KMS-11 (cell line): ENCODE measurements around the gene ARHGAP27.

Experiments
- H2AFZ ChIP-seq: fragments of 200-600 bp; sonication (generic); 2 replicates; pipeline ENCODE4 v1.6.1; 2016; ENCODE audit warnings: antibody characterized with exemption, mixed run types, low read depth
- H3K27ac ChIP-seq: fragments of 200-600 bp; sonication (generic); 2 replicates; pipeline ENCODE4 v1.6.1; 2016; ENCODE audit warnings: mild to moderate bottlenecking, mixed run types
- H3K27me3 ChIP-seq: fragments of 200-600 bp; sonication (generic); 2 replicates; pipeline ENCODE4 v1.6.1; 2017; ENCODE audit warnings: mild to moderate bottlenecking, low read depth, mixed run types, moderate library complexity; ENCODE audit not compliant: insufficient read depth
- H3K36me3 ChIP-seq: fragments of 200-600 bp; sonication (generic); 2 replicates; pipeline ENCODE4 v1.6.1; 2017; ENCODE audit warnings: mild to moderate bottlenecking, mixed run types; ENCODE audit not compliant: insufficient read depth
- H3K4me1 ChIP-seq: fragments of 200-600 bp; sonication (generic); 2 replicates; pipeline ENCODE4 v1.6.1; 2016; ENCODE audit warnings: mild to moderate bottlenecking, low read depth, mixed run types; ENCODE audit not compliant: poor library complexity, severe bottlenecking
- H3K4me2 ChIP-seq: fragments of 200-600 bp; sonication (generic); 2 replicates; pipeline ENCODE4 v1.7.0; 2016; ENCODE audit warnings: mild to moderate bottlenecking, mixed run types
- H3K4me3 ChIP-seq: fragments of 200-600 bp; sonication (generic); IDR thresholded peaks from 2 replicates; pipeline ENCODE4 v1.6.1; 2017; ENCODE audit warnings: low read depth, low read length, mixed read lengths; ENCODE audit not compliant: insufficient read depth
- H3K79me2 ChIP-seq: fragments of 200-600 bp; sonication (generic); 2 replicates; pipeline ENCODE4 v1.6.1; 2016; ENCODE audit warnings: low read depth, mixed run types; ENCODE audit not compliant: insufficient read depth
- H3K9ac ChIP-seq: fragments of 200-600 bp; sonication (generic); 2 replicates; pipeline ENCODE4 v1.6.1; 2016; ENCODE audit warnings: mild to moderate bottlenecking, mixed run types
- H4K20me1 ChIP-seq: fragments of 200-600 bp; sonication (generic); 2 replicates; pipeline ENCODE4 v1.6.1; 2016; ENCODE audit warnings: mild to moderate bottlenecking, mixed run types; ENCODE audit not compliant: insufficient read depth
- TF ChIP-seq, protein P1 (sequence below): fragments of 200-600 bp; sonication (generic); conservative IDR thresholded peaks from 2 replicates; pipeline ENCODE4 v1.6.1; 2017; ENCODE audit warnings: low read depth, mild to moderate bottlenecking, antibody characterized with exemption, low read length, moderate library complexity, mixed read lengths

The ARHGAP27 gene

DNA sequence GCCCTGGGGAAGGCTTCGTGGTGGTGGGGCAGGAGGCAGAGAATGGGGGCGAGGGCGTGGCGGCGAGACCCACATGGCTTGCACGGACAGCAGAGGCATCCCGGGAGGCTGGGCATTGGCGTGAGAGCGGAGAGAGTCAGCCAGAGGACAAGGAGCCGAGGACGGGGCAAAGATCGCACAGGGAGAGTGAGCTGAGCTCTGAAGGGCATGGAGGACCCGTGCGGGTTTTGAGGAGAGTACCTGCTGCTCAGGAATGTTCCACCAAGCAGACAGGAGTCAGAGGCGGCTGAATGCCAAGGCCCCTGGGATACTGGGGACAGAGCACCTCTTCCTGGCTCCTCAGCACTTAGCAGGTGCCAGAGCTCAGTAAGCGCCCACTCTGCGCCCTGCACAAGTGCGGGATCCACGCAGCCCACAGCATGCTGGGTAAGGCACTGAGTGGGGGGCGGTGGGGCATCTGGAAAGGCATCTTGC, 47.8 kb downstream of the ARHGAP27 start:
- Histone ChIP-seq H3K4me2 (peak overlapping the region; percentile 7; the same call in 1 of the 2 replicates), H3K27ac (no peak overlapping the region), H3K79me2 (no peaks in the 10 kb centered on the region), H3K9ac (no peak overlapping the region), H3K36me3 (no peaks in the 10 kb centered on the region), H3K4me1 (peaks cover 23% of the 10 kb centered on the region), H3K4me3 (no peak overlapping the region), H3K27me3 (no peaks in the 10 kb centered on the region), H4K20me1 (no peaks in the 10 kb centered on the region), H2AFZ (peak overlapping the region; percentile 78; the same call in 1 of the 2 replicates)
- TF ChIP-seq, protein P1, sequence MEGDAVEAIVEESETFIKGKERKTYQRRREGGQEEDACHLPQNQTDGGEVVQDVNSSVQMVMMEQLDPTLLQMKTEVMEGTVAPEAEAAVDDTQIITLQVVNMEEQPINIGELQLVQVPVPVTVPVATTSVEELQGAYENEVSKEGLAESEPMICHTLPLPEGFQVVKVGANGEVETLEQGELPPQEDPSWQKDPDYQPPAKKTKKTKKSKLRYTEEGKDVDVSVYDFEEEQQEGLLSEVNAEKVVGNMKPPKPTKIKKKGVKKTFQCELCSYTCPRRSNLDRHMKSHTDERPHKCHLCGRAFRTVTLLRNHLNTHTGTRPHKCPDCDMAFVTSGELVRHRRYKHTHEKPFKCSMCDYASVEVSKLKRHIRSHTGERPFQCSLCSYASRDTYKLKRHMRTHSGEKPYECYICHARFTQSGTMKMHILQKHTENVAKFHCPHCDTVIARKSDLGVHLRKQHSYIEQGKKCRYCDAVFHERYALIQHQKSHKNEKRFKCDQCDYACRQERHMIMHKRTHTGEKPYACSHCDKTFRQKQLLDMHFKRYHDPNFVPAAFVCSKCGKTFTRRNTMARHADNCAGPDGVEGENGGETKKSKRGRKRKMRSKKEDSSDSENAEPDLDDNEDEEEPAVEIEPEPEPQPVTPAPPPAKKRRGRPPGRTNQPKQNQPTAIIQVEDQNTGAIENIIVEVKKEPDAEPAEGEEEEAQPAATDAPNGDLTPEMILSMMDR: no peak

DNA sequence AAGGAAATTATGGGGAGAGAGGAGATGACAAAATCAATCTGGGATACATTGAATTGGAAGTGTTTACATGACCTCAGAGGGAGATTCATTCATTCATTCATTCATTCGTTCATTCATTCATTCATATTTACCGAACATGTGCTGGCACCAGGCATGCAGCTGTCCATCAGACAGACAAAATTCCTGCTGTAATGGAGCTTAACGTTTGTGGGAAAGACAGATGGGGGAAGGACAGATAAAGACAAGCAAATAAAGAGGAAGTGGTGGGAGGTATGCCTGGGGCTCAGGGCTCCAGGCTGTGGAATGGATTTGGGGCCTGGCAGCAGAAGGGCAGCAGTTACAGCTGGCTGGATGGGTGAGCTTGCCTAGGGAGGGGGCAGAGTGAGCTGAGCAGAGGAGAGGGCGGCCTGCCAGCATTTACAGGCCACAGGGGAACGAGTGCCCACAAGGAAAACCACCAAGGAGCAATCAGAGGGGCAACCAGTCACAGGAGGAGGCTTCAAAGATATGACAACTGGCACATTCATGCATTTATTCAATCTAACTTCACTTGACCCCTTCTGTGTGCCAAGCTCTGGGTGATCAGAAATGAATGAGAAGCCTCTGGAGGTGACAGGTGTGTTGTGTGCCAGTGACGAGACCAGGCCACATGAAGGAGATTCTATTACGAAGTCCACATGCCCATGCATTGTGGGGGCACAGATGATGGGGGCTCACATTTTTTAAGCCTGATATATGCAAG, 48.5 kb downstream of the ARHGAP27 start:
- Histone ChIP-seq H3K4me2 (no peak overlapping the region), H4K20me1 (no peaks in the 10 kb centered on the region), H3K79me2 (no peaks in the 10 kb centered on the region), H3K9ac (no peak overlapping the region), H3K4me3 (no peak overlapping the region), H3K4me1 (peaks cover 23% of the 10 kb centered on the region), H2AFZ (no peak overlapping the region), H3K36me3 (no peaks in the 10 kb centered on the region), H3K27ac (no peak overlapping the region), H3K27me3 (no peaks in the 10 kb centered on the region)
- TF ChIP-seq, protein P1: no peak

- no peak overlapping the region for H3K4me3 ChIP-seq
- H3K36me3 ChIP-seq: no peaks in the 10 kb centered on the region
- H3K27me3 ChIP-seq: no peaks in the 10 kb centered on the region
- H3K79me2 ChIP-seq: no peaks in the 10 kb centered on the region
- no peak overlapping the region for H3K9ac ChIP-seq
- H4K20me1 ChIP-seq: no peaks in the 10 kb centered on the region
- TF ChIP-seq, protein P1: no peak
- H3K4me2 ChIP-seq: no peak overlapping the region
- H3K27ac ChIP-seq: no peak overlapping the region
- peaks cover 23% of the 10 kb centered on the region for H3K4me1 ChIP-seq
- H2AFZ ChIP-seq: no peak overlapping the region
Observed at GRCh38 chr17:45383003-45383402, 49.7 kb downstream of the ARHGAP27 start.

DNA sequence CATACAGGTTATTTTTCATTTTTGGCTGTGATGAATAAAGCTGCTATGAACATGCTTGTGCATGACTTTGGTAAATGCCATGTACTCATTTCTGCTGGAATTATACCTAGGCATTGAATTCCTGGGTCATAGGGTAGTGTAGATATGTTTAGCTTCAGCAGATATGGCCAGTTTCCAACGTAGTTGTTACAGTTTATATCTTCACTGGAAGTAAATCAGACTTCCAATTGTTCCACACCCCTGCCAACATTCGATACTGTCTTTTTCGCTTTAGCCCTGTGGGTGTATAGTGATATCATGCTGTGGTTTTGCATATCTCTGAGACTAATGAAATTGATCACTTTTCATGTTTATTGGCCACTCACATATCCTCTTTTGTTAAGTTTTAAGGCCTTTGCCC, 50.4 kb downstream of the ARHGAP27 start:
- no peak overlapping the region for H3K9ac ChIP-seq
- H3K27me3 ChIP-seq: no peaks in the 10 kb centered on the region
- TF ChIP-seq, protein P1: no peak
- H3K4me3 ChIP-seq: no peak overlapping the region
- H3K4me2 ChIP-seq: no peak overlapping the region
- no peaks in the 10 kb centered on the region for H3K36me3 ChIP-seq
- peaks cover 23% of the 10 kb centered on the region for H3K4me1 ChIP-seq
- H3K27ac ChIP-seq: no peak overlapping the region
- no peaks in the 10 kb centered on the region for H3K79me2 ChIP-seq
- H4K20me1 ChIP-seq: no peaks in the 10 kb centered on the region
- no peak overlapping the region for H2AFZ ChIP-seq
